ES-I3 (cell line): ENCODE results near the gene KRT73.

Experiments
- H3K36me3 ChIP-seq: 2 replicates; pipeline ENCODE4 v1.6.1; 2013; ENCODE audit warnings: mild to moderate bottlenecking, low read length, control low read depth, moderate library complexity; ENCODE audit not compliant: insufficient read depth
- H3K4me1 ChIP-seq: 2 replicates; pipeline ENCODE4 v1.6.1; 2013; ENCODE audit warnings: mild to moderate bottlenecking, control low read depth, low read length; ENCODE audit not compliant: insufficient read depth
- H3K9ac ChIP-seq: 2 replicates; pipeline ENCODE4 v1.6.1; 2013; ENCODE audit warnings: low read depth, mild to moderate bottlenecking, low read length, moderate library complexity
- H3K9me3 ChIP-seq: 2 replicates; pipeline ENCODE4 v1.6.1; 2013; ENCODE audit warnings: mild to moderate bottlenecking, low read length, moderate library complexity; ENCODE audit not compliant: control insufficient read depth, insufficient read depth

KRT73 gene

GRCh38 chr12:52570511-52570910 is 47.8 kb downstream of the KRT73 start:
- Histone ChIP-seq H3K9me3 (no peaks in the 10 kb centered on the region), H3K4me1 (no peaks in the 10 kb centered on the region), H3K9ac (no peak overlapping the region), H3K36me3 (no peaks in the 10 kb centered on the region)

- H3K4me1 ChIP-seq, result no peaks in the 10 kb centered on the region
- no peak overlapping the region for H3K9ac ChIP-seq
- no peaks in the 10 kb centered on the region for H3K36me3 ChIP-seq
- H3K9me3 ChIP-seq, result no peaks in the 10 kb centered on the region
Observed at GRCh38 chr12:52568111-52568510, 50.2 kb downstream of the KRT73 start.

GRCh38 chr12:52566847-52567291 is 51.5 kb downstream of the KRT73 start:
- Histone ChIP-seq H3K36me3 (no peaks in the 10 kb centered on the region), H3K9me3 (no peaks in the 10 kb centered on the region), H3K9ac (no peak overlapping the region), H3K4me1 (no peaks in the 10 kb centered on the region)

GRCh38 chr12:52564582-52564981 is 53.8 kb downstream of the KRT73 start:
- H3K9ac ChIP-seq, result no peak overlapping the region
- no peaks in the 10 kb centered on the region for H3K36me3 ChIP-seq
- no peaks in the 10 kb centered on the region for H3K9me3 ChIP-seq
- H3K4me1 ChIP-seq, result no peaks in the 10 kb centered on the region

- Histone ChIP-seq H3K9ac (no peak overlapping the region), H3K9me3 (no peaks in the 10 kb centered on the region), H3K4me1 (no peaks in the 10 kb centered on the region), H3K36me3 (no peaks in the 10 kb centered on the region)
Observed at GRCh38 chr12:52561880-52562449, 56.4 kb downstream of the KRT73 start.

- no peaks in the 10 kb centered on the region for H3K36me3 ChIP-seq
- no peak overlapping the region for H3K9ac ChIP-seq
- H3K4me1 ChIP-seq, result no peaks in the 10 kb centered on the region
- no peaks in the 10 kb centered on the region for H3K9me3 ChIP-seq
Observed at GRCh38 chr12:52559979-52560378, 58.4 kb downstream of the KRT73 start.

- no peak overlapping the region for H3K9ac ChIP-seq
- H3K4me1 ChIP-seq, result no peaks in the 10 kb centered on the region
- H3K36me3 ChIP-seq, result no peaks in the 10 kb centered on the region
Observed at GRCh38 chr12:52558781-52559445, 59.4 kb downstream of the KRT73 start.

More at GRCh38 chr12:52558781-52559445, 59.4 kb downstream of the KRT73 start:
- H3K9me3 ChIP-seq, result no peaks in the 10 kb centered on the region
